Testis (tissue), 2 donors: ENCODE measurements around the gene GYG2.

ENCODE experiments used
- POLR2A ChIP-seq: fragments of 450-650 bp; IDR thresholded peaks from one replicate; pipeline ENCODE4 v1.6.1; 2017; ENCODE audit warnings: antibody characterized with exemption, mild to moderate bottlenecking, moderate library complexity
- TF ChIP-seq, protein P1 (sequence below), 3 experiments: fragments of 450-650 bp in 2 of 3; fragments of 200-600 bp in 1 of 3; sonication (generic) in 1 of 3; IDR thresholded peaks; one replicate each; pipeline ENCODE4 v1.5.1; 2016 to 2019; ENCODE audit warnings: antibody characterized with exemption in 3 of 3, mild to moderate bottlenecking in 2 of 3, moderate library complexity in 1 of 3

- TF ChIP-seq, protein P1, sequence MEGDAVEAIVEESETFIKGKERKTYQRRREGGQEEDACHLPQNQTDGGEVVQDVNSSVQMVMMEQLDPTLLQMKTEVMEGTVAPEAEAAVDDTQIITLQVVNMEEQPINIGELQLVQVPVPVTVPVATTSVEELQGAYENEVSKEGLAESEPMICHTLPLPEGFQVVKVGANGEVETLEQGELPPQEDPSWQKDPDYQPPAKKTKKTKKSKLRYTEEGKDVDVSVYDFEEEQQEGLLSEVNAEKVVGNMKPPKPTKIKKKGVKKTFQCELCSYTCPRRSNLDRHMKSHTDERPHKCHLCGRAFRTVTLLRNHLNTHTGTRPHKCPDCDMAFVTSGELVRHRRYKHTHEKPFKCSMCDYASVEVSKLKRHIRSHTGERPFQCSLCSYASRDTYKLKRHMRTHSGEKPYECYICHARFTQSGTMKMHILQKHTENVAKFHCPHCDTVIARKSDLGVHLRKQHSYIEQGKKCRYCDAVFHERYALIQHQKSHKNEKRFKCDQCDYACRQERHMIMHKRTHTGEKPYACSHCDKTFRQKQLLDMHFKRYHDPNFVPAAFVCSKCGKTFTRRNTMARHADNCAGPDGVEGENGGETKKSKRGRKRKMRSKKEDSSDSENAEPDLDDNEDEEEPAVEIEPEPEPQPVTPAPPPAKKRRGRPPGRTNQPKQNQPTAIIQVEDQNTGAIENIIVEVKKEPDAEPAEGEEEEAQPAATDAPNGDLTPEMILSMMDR (IDR thresholded peaks at IDR 0.05) = no peak
- no peak for TF ChIP-seq POLR2A
These were observed 46.4 kb downstream of the GYG2 start for GRCh38 chrX:2875136-2875481.
